NCI-H774 (cell line): Measurements from ENCODE around the gene CDH23.

Experiments
- DNase-seq: peaks from one replicate; lab custom pipeline; 2025; lab: John Stamatoyannopoulos, UW

Gene CDH23

GRCh38 chr10:71392791-71393781 is 3.6 kb upstream of the CDH23 start:
- DNase-seq: no peak

- no peak for DNase-seq
These were observed 2.8 kb upstream of the CDH23 start for GRCh38 chr10:71393841-71394475.

GRCh38 chr10:71394926-71395562 is 1.7 kb upstream of the CDH23 start:
- no peak for DNase-seq

- DNase-seq: no peak
These were observed 1.1 kb upstream of the CDH23 start for GRCh38 chr10:71395621-71396020.

GRCh38 chr10:71396084-71396710 is 523 bp upstream of the CDH23 start:
- peak; percentile 34 for DNase-seq

GRCh38 chr10:71397296-71398212 is 834 bp downstream of the CDH23 start:
- no peak for DNase-seq

GRCh38 chr10:71398976-71399375 is 2.3 kb downstream of the CDH23 start:
- no peak for DNase-seq

- DNase-seq: no peak
These were observed 3.2 kb downstream of the CDH23 start for GRCh38 chr10:71399946-71400345.

GRCh38 chr10:71401056-71401455 is 4.3 kb downstream of the CDH23 start:
- DNase-seq: no peak

GRCh38 chr10:71402005-71402404 is 5.3 kb downstream of the CDH23 start:
- no peak for DNase-seq

GRCh38 chr10:71404503-71405295 is 8.0 kb downstream of the CDH23 start:
- no peak for DNase-seq

- DNase-seq: no peak
These were observed 10.2 kb downstream of the CDH23 start for GRCh38 chr10:71406878-71407277.

GRCh38 chr10:71408436-71409225 is 11.9 kb downstream of the CDH23 start:
- no peak for DNase-seq

- DNase-seq: no peak
These were observed 12.9 kb downstream of the CDH23 start for GRCh38 chr10:71409516-71410104.

- DNase-seq: no peak
These were observed 16.9 kb downstream of the CDH23 start for GRCh38 chr10:71413581-71413980.

GRCh38 chr10:71414359-71414758 is 17.6 kb downstream of the CDH23 start:
- DNase-seq: no peak

GRCh38 chr10:71419002-71419540 is 22.4 kb downstream of the CDH23 start:
- no peak for DNase-seq

- DNase-seq: no peak
These were observed 23.0 kb downstream of the CDH23 start for GRCh38 chr10:71419750-71420149.

GRCh38 chr10:71421075-71421434 is 24.3 kb downstream of the CDH23 start:
- no peak for DNase-seq
